ENCODE data around the gene PLEKHA7.
"Not testable (repeated sequence)": the region's sequence is repeated elsewhere in the genome, so short reads cannot be mapped to it uniquely, and the experiment has no call there.

PLEKHA7 gene

DNA sequence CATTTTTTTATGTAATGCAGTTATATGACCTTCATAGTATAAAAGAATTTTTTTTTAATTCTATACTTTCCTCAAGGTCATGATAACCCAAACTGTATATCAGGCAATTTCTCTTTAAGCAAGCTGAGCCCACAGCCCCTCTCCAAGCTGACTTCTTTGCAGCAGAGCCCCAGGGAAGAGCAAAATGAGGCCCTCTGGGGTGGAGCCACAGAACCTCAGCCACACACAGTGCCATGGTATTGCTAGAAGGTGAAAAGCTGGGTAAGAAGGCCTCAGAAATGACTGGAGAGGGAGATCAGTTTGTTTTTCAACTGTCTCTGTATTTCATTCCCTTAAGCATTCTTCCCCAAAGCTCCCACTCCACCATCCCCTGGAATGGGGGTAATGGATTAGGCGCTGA is 108.8 kb downstream of the PLEKHA7 start:
- TF ChIP-seq CTCF (IDR thresholded peaks at IDR 0.05; ENCODE audit: low read depth, low read length, missing control alignments): no peak
- in situ Hi-C loops (cut with HindIII; ENCODE audit: low sequenced_read_pairs): no loop called here
- DNase-seq (ENCODE audit: low read depth): no peak
- no peak overlapping the region for H3K4me3 ChIP-seq (ENCODE audit: low read depth, low read length)

- in situ Hi-C loops (cut with HindIII; ENCODE audit: low sequenced_read_pairs); H3K4me3 ChIP-seq (ENCODE audit: low read depth, low read length); DNase-seq (ENCODE audit: low read depth): not testable (repeated sequence)
Measured at GRCh38 chr11:16904761-16905160, 109.5 kb downstream of the PLEKHA7 start.

DNA sequence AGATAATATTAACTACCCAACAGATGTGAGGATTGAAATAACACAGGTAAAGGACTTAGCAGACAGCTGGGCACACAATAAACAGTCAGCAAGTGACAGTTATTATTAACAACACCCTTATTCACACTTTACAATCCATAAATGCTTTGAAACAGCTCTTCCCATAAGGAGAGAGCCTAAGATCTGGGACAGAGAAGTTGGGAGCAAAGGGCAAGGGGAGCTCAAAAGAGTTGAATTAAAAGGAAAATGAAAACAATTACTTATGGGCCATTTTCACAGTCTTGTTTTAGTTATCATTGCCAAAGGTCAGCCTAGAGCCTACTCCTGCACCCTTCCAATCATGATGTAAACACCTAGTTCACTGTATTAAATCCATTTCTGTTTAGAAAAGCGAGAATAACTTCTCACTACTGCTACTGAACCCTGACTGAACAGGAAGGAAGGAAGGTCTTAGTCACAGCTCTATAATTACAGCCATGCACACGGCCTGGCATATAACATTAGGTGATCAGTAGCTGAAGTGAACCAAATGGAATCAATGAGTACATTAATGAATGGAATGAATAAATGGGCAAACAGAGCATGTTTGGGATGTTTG is 111.3 kb downstream of the PLEKHA7 start:
- in situ Hi-C loops (cut with HindIII; ENCODE audit: low sequenced_read_pairs): no loop called here
- TF ChIP-seq CTCF (IDR thresholded peaks at IDR 0.05; ENCODE audit: low read depth, low read length, missing control alignments): no peak
- H3K4me3 ChIP-seq (ENCODE audit: low read depth, low read length): no peak overlapping the region
- DNase-seq (ENCODE audit: low read depth): no peak

GRCh38 chr11:16902182-16902581 is 112.0 kb downstream of the PLEKHA7 start:
- no peak for DNase-seq (ENCODE audit: low read depth)
- no peak overlapping the region for H3K4me3 ChIP-seq (ENCODE audit: low read depth, low read length)
- TF ChIP-seq CTCF (IDR thresholded peaks at IDR 0.05; ENCODE audit: low read depth, low read length, missing control alignments): no peak
- in situ Hi-C loops (cut with HindIII; ENCODE audit: low sequenced_read_pairs): no loop called here

DNA sequence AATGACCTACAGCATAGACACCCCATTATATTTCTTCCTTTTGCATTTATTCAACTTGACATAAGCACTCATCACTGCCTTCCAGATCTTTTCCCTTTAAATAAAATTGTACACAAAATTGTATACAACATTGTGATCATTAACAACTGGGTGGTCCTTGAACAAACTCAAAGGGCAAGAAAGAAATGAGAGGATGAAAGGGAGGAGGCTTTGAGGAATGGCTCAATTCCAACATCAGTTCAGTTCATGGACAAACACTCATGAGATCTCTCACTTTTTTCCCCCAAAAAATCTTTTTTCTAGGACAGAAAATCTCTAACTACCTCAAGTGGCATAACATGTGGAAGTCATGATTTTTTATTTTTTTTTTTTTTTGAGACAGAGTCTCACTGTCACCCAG is 113.7 kb downstream of the PLEKHA7 start:
- DNase-seq (ENCODE audit: low read depth): no peak
- H3K4me3 ChIP-seq (ENCODE audit: low read depth, low read length): no peak overlapping the region
- in situ Hi-C loops (cut with HindIII; ENCODE audit: low sequenced_read_pairs): no loop called here
- no peak for TF ChIP-seq CTCF (IDR thresholded peaks at IDR 0.05; ENCODE audit: low read depth, low read length, missing control alignments)

DNA sequence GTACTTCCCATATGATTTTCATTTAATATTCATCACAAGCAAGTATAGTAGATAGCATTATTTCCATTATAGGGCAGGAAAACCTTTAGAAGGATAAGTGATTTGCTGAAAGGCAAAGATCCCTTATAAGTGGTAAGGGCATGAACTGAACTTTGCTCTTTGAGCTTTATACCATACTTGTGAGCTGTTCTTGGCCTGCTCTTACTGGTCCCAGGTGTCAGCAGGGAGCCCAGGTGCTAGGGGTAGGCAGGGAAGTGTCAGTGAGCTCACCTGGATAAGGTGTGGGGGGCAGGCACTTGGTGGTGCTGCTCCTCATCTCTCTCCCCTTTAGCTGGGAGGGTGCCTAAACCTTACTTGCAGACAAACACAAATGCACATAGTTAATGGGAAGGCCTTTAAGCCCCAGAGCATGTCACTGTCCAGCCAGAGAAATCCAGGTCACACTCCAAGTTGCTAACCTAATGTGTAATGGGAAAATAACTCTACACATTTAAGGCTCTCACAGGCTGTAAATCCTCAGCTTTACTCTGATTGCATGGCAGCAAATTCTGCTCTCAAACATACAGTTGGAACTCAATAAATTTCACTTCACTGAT is 114.4 kb downstream of the PLEKHA7 start:
- in situ Hi-C loops (cut with HindIII; ENCODE audit: low sequenced_read_pairs): no loop called here
- TF ChIP-seq CTCF (IDR thresholded peaks at IDR 0.05; ENCODE audit: low read depth, low read length, missing control alignments): no peak
- H3K4me3 ChIP-seq (ENCODE audit: low read depth, low read length): no peak overlapping the region
- no peak for DNase-seq (ENCODE audit: low read depth)

DNA sequence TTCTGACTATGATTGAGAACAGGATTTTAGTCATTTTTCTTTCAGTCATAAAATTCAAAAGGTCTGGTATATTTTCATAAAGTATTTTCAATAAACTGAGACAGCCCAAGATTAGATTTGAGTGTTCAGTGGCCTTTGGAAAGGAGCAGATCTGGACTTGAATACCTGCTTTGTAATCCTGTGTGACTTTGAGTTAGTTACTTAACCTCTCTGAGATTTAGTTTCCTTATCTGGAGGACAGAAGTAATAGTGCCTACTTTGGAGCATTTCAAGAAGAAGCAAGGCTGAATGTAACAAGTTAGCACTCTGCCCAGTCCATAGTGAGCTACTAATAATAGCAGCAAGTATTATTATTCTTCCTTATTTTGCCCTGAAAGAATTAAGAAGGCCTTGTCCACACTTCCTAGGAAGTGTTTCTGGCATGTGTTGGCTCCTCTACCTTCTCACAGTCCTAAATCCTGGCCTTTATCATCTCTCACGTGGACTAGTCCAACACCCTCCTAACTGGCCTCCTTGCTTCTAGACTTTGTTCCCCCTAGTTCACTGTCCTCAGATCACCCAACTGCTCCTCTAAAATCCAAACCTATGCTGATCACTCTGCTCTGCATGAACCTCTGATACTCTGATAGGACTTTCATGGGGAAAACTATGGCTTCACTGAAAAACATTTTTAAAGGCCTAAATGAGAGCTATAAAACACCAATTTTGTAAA is 115.8 kb downstream of the PLEKHA7 start:
- in situ Hi-C loops (cut with HindIII; ENCODE audit: low sequenced_read_pairs): no loop called here
- no peak overlapping the region for H3K4me3 ChIP-seq (ENCODE audit: low read depth, low read length)
- DNase-seq (ENCODE audit: low read depth): no peak
- no peak for TF ChIP-seq CTCF (IDR thresholded peaks at IDR 0.05; ENCODE audit: low read depth, low read length, missing control alignments)
